Keratinocyte (primary cell): ENCODE measurements around the gene RNU7-1.

Experiments used
- CTCF ChIP-seq, 3 experiments: IDR thresholded peaks in 1 of 3; conservative IDR thresholded peaks in 1 of 3; optimal IDR thresholded peaks in 1 of 3; 2 replicates in 2 of 3; 3 replicates in 1 of 3; pipeline versions ENCODE3 to v1.5.1; 2011; ENCODE audit warnings: low read length in 3 of 3, mild to moderate bottlenecking in 3 of 3, moderate library complexity in 2 of 3, control low read depth in 1 of 3, inconsistent platforms in 1 of 3; ENCODE audit not compliant: insufficient read depth in 2 of 3; ENCODE audit errors: extremely low read depth in 1 of 3
- EZH2 ChIP-seq: IDR thresholded peaks from one replicate; pipeline ENCODE4 v1.6.1; 2012; ENCODE audit warnings: inconsistent platforms, mild to moderate bottlenecking, low read length, moderate library complexity

GRCh38 chr12:6948873-6949594 lies 5.4 kb downstream of the RNU7-1 start:
- TF ChIP-seq CTCF (optimal IDR thresholded peaks at IDR 0.05 in 1 of 3, IDR thresholded peaks at IDR 0.05 in 1 of 3, conservative IDR thresholded peaks at IDR 0.05 in 1 of 3; ENCODE audit: extremely low read depth in 1 of 3, insufficient read depth in 2 of 3, low read length in 3 of 3) = no peak
- TF ChIP-seq EZH2 = no peak
